Natural killer cell (primary cell): ENCODE data around the gene SDF2. TPM values are rescaled to one million over a fixed set of nuclear protein-coding genes. Genes with fewer than 3 reads are reported as not detected.

ENCODE experiments used
- ATAC-seq, 3 donors: fragments of 150-1000 bp in 2 of 3; fragments of 200-7000 bp in 1 of 3; cut with Tn5 transposase; 1 replicate in 1 of 3; 2 replicates in 2 of 3; pipeline ENCODE4 v1.10.0; 2021; ENCODE audit warnings: mild to moderate bottlenecking in 2 of 3, moderate library complexity in 2 of 3
- DNase-seq, 2 donors: peaks; one replicate each; pipeline versions ENCODE4 v3.0.0 to v3.0.0-alpha.2; 2013 to 2021; ENCODE audit warnings: mixed read lengths in 1 of 2
- H3K27ac ChIP-seq: one replicate; pipeline ENCODE4 v1.5.1; 2013; ENCODE audit warnings: mild to moderate bottlenecking, low read length
- H3K27me3 ChIP-seq: one replicate; pipeline ENCODE4 v1.6.1; 2013; ENCODE audit warnings: low read length; ENCODE audit not compliant: control insufficient read depth, insufficient read depth
- H3K36me3 ChIP-seq: one replicate; pipeline ENCODE4 v1.6.1; 2013; ENCODE audit warnings: low read length; ENCODE audit not compliant: control insufficient read depth, insufficient read depth
- H3K4me1 ChIP-seq: one replicate; pipeline ENCODE4 v1.6.1; 2013; ENCODE audit warnings: low read length; ENCODE audit not compliant: control insufficient read depth, insufficient read depth
- H3K4me3 ChIP-seq: one replicate; pipeline ENCODE4 v1.5.1; 2013; ENCODE audit warnings: low read length
- H3K9me3 ChIP-seq: one replicate; pipeline ENCODE4 v1.6.1; 2013; ENCODE audit warnings: low read length; ENCODE audit not compliant: control insufficient read depth, insufficient read depth
- H3K27ac Mint-ChIP-seq, 2 donors: one replicate each; pipeline ENCODE4 v1.8.0; 2022; ENCODE audit warnings: mild to moderate bottlenecking in 2 of 2, mixed read lengths in 2 of 2, moderate library complexity in 1 of 2
- H3K27me3 Mint-ChIP-seq, 2 donors: one replicate each; pipeline ENCODE4 v1.8.0; 2022; ENCODE audit warnings: low read depth in 2 of 2, mixed read lengths in 2 of 2
- H3K36me3 Mint-ChIP-seq: one replicate; pipeline ENCODE4 v1.8.0; 2022; ENCODE audit warnings: mixed read lengths
- H3K4me1 Mint-ChIP-seq, 2 donors: one replicate each; pipeline ENCODE4 v1.8.0; 2022; ENCODE audit warnings: mixed read lengths in 2 of 2
- H3K4me3 Mint-ChIP-seq: one replicate; pipeline ENCODE4 v1.8.0; 2022; ENCODE audit warnings: mild to moderate bottlenecking, moderate library complexity, mixed read lengths
- H3K9me3 Mint-ChIP-seq, 2 donors: one replicate each; pipeline ENCODE4 v1.8.0; 2022; ENCODE audit warnings: mixed read lengths in 2 of 2
- WGBS: methylation state at CpG from one replicate; pipeline ENCODE4 v1.1.7; 2013; ENCODE audit warnings: missing lambda C conversion rate; ENCODE audit not compliant: insufficient coverage; 5-methylcytosine and 5-hydroxymethylcytosine counted together
- intact Hi-C: fragments of 100-400 bp; cut with micrococcal nuclease; formaldehyde crosslinking; loops from one replicate; pipeline ENCODE4 v1.14.2; 2022
- total RNA-seq, 4 donors: library from RNA; stranded (reverse); fragments of 120-200 nt in 1 of 4; gene quantifications; one replicate each; pipeline versions ENCODE4 v1.2.3 to v1.2.4, GENCODE V29; 2013 to 2022
- TF ChIP-seq, protein P1 (sequence below): fragments of 200-600 bp; IDR thresholded peaks from one replicate; pipeline ENCODE4 v1.8.0; 2022; ENCODE audit warnings: antibody characterized with exemption

The SDF2 gene
- total RNA-seq, 3 donors from 2014 or later (not counting 1 experiment from before 2014, with no cell fraction given) = 53.0 to 65.3 (median 53.7) TPM

DNA sequence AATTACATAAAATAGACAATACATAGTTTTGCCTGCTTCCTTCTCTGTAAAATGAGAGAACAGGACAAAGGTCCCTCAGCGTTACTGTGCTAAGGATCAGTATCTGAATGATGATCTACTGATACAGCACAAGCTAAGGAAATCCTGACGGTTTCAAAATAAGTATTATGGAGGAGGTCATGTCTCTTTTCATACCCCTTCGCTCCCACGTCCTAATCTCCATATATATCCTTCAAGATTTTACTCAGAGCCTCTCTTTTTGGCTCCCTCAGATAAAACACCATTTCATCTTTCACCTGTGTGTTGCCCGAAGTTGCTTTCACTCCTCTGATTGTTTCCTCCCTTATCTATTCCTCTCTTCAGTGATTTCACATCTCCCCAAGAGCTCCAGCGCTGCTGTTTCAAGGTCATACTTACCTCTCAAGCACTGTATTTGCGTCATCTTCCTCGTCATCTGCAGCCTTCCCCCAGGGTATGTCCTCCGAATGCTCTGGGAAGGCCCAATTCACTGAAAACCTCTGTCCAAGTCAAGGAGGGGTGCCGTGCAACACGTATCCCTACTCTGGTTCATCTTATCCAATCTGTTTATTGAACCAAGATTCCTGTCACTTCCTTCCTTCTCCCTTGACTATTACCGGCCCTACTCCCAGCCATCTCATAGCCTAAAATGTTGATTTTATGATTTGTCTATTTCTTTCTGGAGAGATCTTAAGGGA lies 15.5 kb downstream of the SDF2 start:
- no peaks in the 10 kb centered on the region for H3K27me3 Mint-ChIP-seq
- H3K4me3 Mint-ChIP-seq = peak overlapping the region; percentile 98
- DNase-seq = peak in 1 of 2 donors; percentile 39
- H3K27ac Mint-ChIP-seq = peak overlapping the region; percentile 92 to 98
- Histone ChIP-seq H3K27ac (peak overlapping the region; percentile 98), H3K27me3 (no peaks in the 10 kb centered on the region), H3K9me3 (no peaks in the 10 kb centered on the region), H3K4me3 (no peak overlapping the region), H3K36me3 (peaks cover 30% of the 10 kb centered on the region), H3K4me1 (peaks cover 36% of the 10 kb centered on the region)
- 82% methylated on average over 10 of the region's 12 CpGs for WGBS
- H3K36me3 Mint-ChIP-seq = no peaks in the 10 kb centered on the region
- no peaks in the 10 kb centered on the region for H3K9me3 Mint-ChIP-seq
- intact Hi-C loops = loop anchor here (1.0 to 5.0 kb wide), 3 partner anchors 15 to 256 kb away; partner anchors contain the start of genes DHRS13 and SDF2
- ATAC-seq = no peak
- TF ChIP-seq, protein P1, sequence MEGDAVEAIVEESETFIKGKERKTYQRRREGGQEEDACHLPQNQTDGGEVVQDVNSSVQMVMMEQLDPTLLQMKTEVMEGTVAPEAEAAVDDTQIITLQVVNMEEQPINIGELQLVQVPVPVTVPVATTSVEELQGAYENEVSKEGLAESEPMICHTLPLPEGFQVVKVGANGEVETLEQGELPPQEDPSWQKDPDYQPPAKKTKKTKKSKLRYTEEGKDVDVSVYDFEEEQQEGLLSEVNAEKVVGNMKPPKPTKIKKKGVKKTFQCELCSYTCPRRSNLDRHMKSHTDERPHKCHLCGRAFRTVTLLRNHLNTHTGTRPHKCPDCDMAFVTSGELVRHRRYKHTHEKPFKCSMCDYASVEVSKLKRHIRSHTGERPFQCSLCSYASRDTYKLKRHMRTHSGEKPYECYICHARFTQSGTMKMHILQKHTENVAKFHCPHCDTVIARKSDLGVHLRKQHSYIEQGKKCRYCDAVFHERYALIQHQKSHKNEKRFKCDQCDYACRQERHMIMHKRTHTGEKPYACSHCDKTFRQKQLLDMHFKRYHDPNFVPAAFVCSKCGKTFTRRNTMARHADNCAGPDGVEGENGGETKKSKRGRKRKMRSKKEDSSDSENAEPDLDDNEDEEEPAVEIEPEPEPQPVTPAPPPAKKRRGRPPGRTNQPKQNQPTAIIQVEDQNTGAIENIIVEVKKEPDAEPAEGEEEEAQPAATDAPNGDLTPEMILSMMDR = no peak
- peaks cover 36 to 38% of the 10 kb centered on the region in 2 donors for H3K4me1 Mint-ChIP-seq

DNA sequence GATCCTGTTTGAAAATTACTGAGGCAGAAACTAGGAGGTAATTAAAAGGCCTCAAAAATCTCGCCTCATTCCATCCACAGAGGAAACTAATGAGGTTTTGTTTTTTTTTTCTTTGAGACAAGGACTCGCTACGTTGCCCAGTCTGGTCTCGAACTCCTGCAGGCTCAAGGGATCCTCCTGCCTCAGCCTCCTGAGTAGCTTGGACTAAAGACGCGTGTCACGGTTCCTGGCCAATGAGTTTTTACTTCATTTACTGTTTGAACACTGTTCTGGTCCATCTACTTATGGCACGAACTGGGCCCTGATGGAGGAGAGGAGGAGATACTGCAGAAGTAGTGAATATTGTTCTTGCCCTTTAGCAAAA lies 16.1 kb downstream of the SDF2 start:
- 29% methylated on average over 6 of the region's 8 CpGs for WGBS
- Mint-ChIP-seq H3K9me3 (no peaks in the 10 kb centered on the region), H3K27me3 (no peaks in the 10 kb centered on the region), H3K4me3 (peak overlapping the region; percentile 98), H3K27ac (peak overlapping the region; percentile 92 to 98), H3K36me3 (peaks cover 1% of the 10 kb centered on the region), H3K4me1 (peaks cover 36 to 38% of the 10 kb centered on the region in 2 donors)
- no peaks in the 10 kb centered on the region for H3K27me3 ChIP-seq
- no peaks in the 10 kb centered on the region for H3K9me3 ChIP-seq
- H3K4me3 ChIP-seq = peak overlapping the region; percentile 82
- peaks cover 30% of the 10 kb centered on the region for H3K36me3 ChIP-seq
- DNase-seq (no peak), ATAC-seq (no peak)
- peaks cover 36% of the 10 kb centered on the region for H3K4me1 ChIP-seq
- intact Hi-C loops = loop anchor here (2.0 to 5.0 kb wide), 2 partner anchors 73 to 257 kb away; partner anchors contain the start of genes DHRS13 and RPL23A
- TF ChIP-seq, protein P1 = no peak
- peak overlapping the region; percentile 98 for H3K27ac ChIP-seq

DNA sequence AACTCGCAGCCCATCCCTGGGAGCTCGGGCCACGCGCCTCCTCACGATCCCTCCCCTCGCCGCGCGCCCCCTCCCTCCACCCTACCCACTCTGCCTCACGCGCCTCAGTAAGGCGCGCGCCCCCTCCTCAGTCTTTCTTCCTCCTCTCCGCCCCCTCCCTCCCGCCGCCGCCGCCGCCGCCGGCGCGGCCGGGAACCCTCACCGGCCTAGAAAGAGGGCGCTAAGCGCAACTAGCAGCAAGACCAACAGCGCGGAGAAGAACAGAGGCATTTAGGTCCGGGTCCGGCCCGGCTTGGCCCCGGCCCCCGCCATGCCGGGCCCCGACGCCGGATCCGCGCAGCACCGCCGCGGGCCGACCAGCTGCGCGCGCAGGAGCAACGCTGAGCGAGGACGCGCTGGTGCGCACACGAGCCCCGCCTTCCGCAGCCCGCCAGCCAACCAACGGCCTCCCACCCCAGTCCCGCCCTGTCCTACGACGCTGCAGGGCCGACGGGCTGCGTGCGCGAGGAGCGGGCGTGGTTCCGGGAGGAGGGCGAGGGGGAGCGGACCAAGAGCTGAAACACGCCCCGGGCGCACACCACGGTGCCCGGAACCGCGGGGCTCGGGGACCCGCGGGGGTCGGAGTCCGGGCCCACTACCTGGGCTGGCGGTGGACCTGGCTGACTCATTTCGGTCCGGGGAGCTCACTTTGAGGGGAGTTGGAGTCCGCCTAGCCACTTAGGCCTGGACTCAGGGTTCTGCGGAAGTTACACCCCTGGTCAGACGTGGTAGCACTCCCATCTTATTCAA lies 16.7 kb downstream of the SDF2 start, which contains the start of gene BLTP2:
TSS of gene BLTP2 (minus strand) at position 372 of the 789 bp plus-strand sequence. CDS start at position 270, 102 bp downstream.
- peaks cover 4% of the 10 kb centered on the region for H3K36me3 Mint-ChIP-seq
- H3K9me3 Mint-ChIP-seq = no peaks in the 10 kb centered on the region
- TF ChIP-seq, protein P1 = no peak
- H3K27ac Mint-ChIP-seq = peak within 1 kb of the TSS; percentile 92 to 98
- intact Hi-C loops = loop anchor here (2.0 to 5.0 kb wide), 2 partner anchors 74 to 257 kb away; partner anchors contain the start of genes DHRS13 and RPL23A
- Histone ChIP-seq H3K4me1 (peaks cover 36% of the 10 kb centered on the region), H3K36me3 (peaks cover 34% of the 10 kb centered on the region), H3K4me3 (peak within 1 kb of the TSS; percentile 82), H3K27ac (peak within 1 kb of the TSS; percentile 98), H3K9me3 (no peaks in the 10 kb centered on the region), H3K27me3 (no peaks in the 10 kb centered on the region)
- DNase-seq (peak; percentile 90 to 98), ATAC-seq (peak; percentile 96 to 100 (median 97))
- no peaks in the 10 kb centered on the region for H3K27me3 Mint-ChIP-seq
- peak within 1 kb of the TSS; percentile 98 for H3K4me3 Mint-ChIP-seq
- H3K4me1 Mint-ChIP-seq = peaks cover 36 to 38% of the 10 kb centered on the region in 2 donors
- under 1% methylated on average over 86 of the region's 89 CpGs for WGBS
